Measurements from ENCODE around the gene SH3RF3. TPM values are rescaled to one million over a fixed set of nuclear protein-coding genes. Genes with fewer than 3 reads are reported as not detected.

The SH3RF3 gene
- total RNA-seq, 1 experiment from 2014 or later: not detected

- peaks cover 12% of the 10 kb centered on the region; the same call in 1 of the 2 replicates for H3K27me3 ChIP-seq (ENCODE audit: insufficient read depth, low read length)
- intact Hi-C loops (cut with micrococcal nuclease): no loop called here
- ATAC-seq: no peak
- no peaks in the 10 kb centered on the region for H3K9me3 ChIP-seq (ENCODE audit: control insufficient read depth in 1 of 2, insufficient read depth in 1 of 2, low read depth in 1 of 2, low read length in 2 of 2)
- BruUV-seq (replicated peaks): no TSS peak
- H3K4me2 ChIP-seq (ENCODE audit: low read length): no peak overlapping the region
- H3K9ac ChIP-seq (ENCODE audit: low read length): no peak overlapping the region
- H3K36me3 ChIP-seq (ENCODE audit: control insufficient read depth in 1 of 2, insufficient read depth in 2 of 2, low read length in 2 of 2): no peaks in the 10 kb centered on the region
- CTCF ChIA-PET: no interaction called here
- no peak overlapping the region for H3K4me3 ChIP-seq (replicated peaks in 1 of 2; ENCODE audit: low read depth in 1 of 2, low read length in 2 of 2)
- no peaks in the 10 kb centered on the region for H3K9me2 ChIP-seq (ENCODE audit: insufficient read depth)
- H3K27ac ChIP-seq (ENCODE audit: low read depth, low read length): no peak overlapping the region
- RAD21 ChIA-PET (ENCODE audit: low non-redundant PET in 1 of 2, low total read pairs in 2 of 2, uncharacterized antibody in 2 of 2, unreplicated experiment in 2 of 2): no interaction called here
- H3K79me2 ChIP-seq (ENCODE audit: insufficient read depth, low read length): no peaks in the 10 kb centered on the region
- H4K20me1 ChIP-seq (ENCODE audit: insufficient read depth): no peaks in the 10 kb centered on the region
- H3K4me1 ChIP-seq (ENCODE audit: control insufficient read depth in 1 of 2, insufficient read depth in 2 of 2, low read length in 2 of 2): peaks cover 6 to 7% of the 10 kb centered on the region in 2 experiments; a peak in 3 of 4 replicates
- POLR2A ChIA-PET: no interaction called here
- DNase-seq (ENCODE audit: low read depth, low spot score): no peak
- H2AFZ ChIP-seq (ENCODE audit: low read depth, low read length, poor library complexity, severe bottlenecking): no peak overlapping the region
- TF ChIP-seq CEBPB (IDR thresholded peaks at IDR 0.05; ENCODE audit: low read depth) (no peak), ATF3 (IDR thresholded peaks at IDR 0.05) (no peak), SP1 (IDR thresholded peaks at IDR 0.05; ENCODE audit: low read depth) (no peak), CBX3 (IDR thresholded peaks at IDR 0.05; ENCODE audit: low read depth) (no peak), FOSL1 (IDR thresholded peaks at IDR 0.05; ENCODE audit: low read depth) (no peak), ELF1 (IDR thresholded peaks at IDR 0.05; ENCODE audit: borderline replicate concordance, low read depth) (no peak)
Observed at GRCh38 chr2:109218792-109219126, 89.8 kb downstream of the SH3RF3 start.

- H3K79me2 ChIP-seq (ENCODE audit: insufficient read depth, low read length): no peaks in the 10 kb centered on the region
- H3K9me2 ChIP-seq (ENCODE audit: insufficient read depth): no peaks in the 10 kb centered on the region
- H3K9ac ChIP-seq (ENCODE audit: low read length): no peak overlapping the region
- POLR2A ChIA-PET: no interaction called here
- CTCF ChIA-PET: no interaction called here
- ATAC-seq: no peak
- RAD21 ChIA-PET (ENCODE audit: low non-redundant PET in 1 of 2, low total read pairs in 2 of 2, uncharacterized antibody in 2 of 2, unreplicated experiment in 2 of 2): no interaction called here
- H3K27me3 ChIP-seq (ENCODE audit: insufficient read depth, low read length): peaks cover 12% of the 10 kb centered on the region; the same call in 1 of the 2 replicates
- no peak overlapping the region for H3K4me3 ChIP-seq (replicated peaks in 1 of 2; ENCODE audit: low read depth in 1 of 2, low read length in 2 of 2)
- no peak overlapping the region for H3K4me2 ChIP-seq (ENCODE audit: low read length)
- no peak for DNase-seq (ENCODE audit: low read depth, low spot score)
- no peaks in the 10 kb centered on the region for H3K9me3 ChIP-seq (ENCODE audit: control insufficient read depth in 1 of 2, insufficient read depth in 1 of 2, low read depth in 1 of 2, low read length in 2 of 2)
- no peaks in the 10 kb centered on the region for H3K36me3 ChIP-seq (ENCODE audit: control insufficient read depth in 1 of 2, insufficient read depth in 2 of 2, low read length in 2 of 2)
- TF ChIP-seq ZBTB33 (IDR thresholded peaks at IDR 0.05; ENCODE audit: extremely low read depth, insufficient replicate concordance, low read length) (no peak), MAX (IDR thresholded peaks at IDR 0.05) (no peak), FOSL1 (IDR thresholded peaks at IDR 0.05; ENCODE audit: low read depth) (no peak), SIN3A (IDR thresholded peaks at IDR 0.05; ENCODE audit: low read depth) (no peak), TCF7L2 (IDR thresholded peaks at IDR 0.05; ENCODE audit: borderline replicate concordance, extremely low read depth, insufficient read depth, insufficient read length) (no peak), SRF (IDR thresholded peaks at IDR 0.05; ENCODE audit: low read depth) (no peak), EZH2 (IDR thresholded peaks at IDR 0.05) (no peak), YY1 (IDR thresholded peaks at IDR 0.05; ENCODE audit: extremely low read depth, insufficient replicate concordance, low read depth, low read length) (no peak), ZNF274 (IDR thresholded peaks at IDR 0.05; ENCODE audit: low read depth, low read length) (no peak), EZH2phosphoT487 (IDR thresholded peaks at IDR 0.05; ENCODE audit: borderline replicate concordance) (no peak), ZFX (IDR thresholded peaks at IDR 0.05) (no peak), POLR2AphosphoS5 (IDR thresholded peaks at IDR 0.05; ENCODE audit: low read depth, low read length) (no peak), POLR2A (IDR thresholded peaks at IDR 0.05; ENCODE audit: borderline replicate concordance, extremely low read depth, insufficient read depth, insufficient read length) (no peak), JUND (IDR thresholded peaks at IDR 0.05) (no peak), CBX3 (IDR thresholded peaks at IDR 0.05; ENCODE audit: low read depth) (no peak)
- H4K20me1 ChIP-seq (ENCODE audit: insufficient read depth): no peaks in the 10 kb centered on the region
- H3K27ac ChIP-seq (ENCODE audit: low read depth, low read length): no peak overlapping the region
- H3K4me1 ChIP-seq (ENCODE audit: control insufficient read depth in 1 of 2, insufficient read depth in 2 of 2, low read length in 2 of 2): peaks cover 0 to 2% of the 10 kb centered on the region in 2 experiments; a peak in 1 of 4 replicates
- BruUV-seq (replicated peaks): no TSS peak
- intact Hi-C loops (cut with micrococcal nuclease): no loop called here
- H2AFZ ChIP-seq (ENCODE audit: low read depth, low read length, poor library complexity, severe bottlenecking): no peak overlapping the region
Observed at GRCh38 chr2:109220860-109221259, 91.9 kb downstream of the SH3RF3 start.

Data from HCT116 (cell line).